ENCODE data around the gene PLEKHA8.

The PLEKHA8 gene

DNA sequence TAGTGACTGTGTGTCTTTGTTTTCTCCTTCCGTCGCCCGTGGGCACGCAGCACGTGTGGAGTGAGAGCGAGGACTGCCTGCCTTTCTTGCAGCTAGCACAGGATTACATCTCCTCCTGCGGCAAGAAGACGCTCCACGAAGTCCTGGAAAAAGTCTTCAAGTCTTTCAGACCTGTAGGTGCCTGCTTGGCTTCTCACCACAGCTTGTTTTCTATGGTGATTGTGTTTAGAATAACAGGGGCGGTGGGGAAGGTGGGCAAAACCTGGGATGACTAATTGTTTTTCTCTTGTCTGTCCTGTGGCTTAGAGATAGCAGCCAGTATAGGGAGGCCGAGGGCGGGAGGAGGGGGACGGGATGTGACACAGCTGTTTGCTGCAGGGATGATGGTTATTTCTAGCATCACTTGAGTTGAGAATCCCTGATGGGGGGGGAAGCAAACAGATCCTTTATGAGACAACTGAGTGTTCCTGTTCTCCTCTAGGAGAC is 118.0 kb downstream of the PLEKHA8 start:
- DNase-seq (ENCODE audit: low read depth, low spot score): no peak
- Histone ChIP-seq H3K36me3 (ENCODE audit: insufficient read depth, insufficient read length, low read length) (no peaks in the 10 kb centered on the region), H3K9me3 (ENCODE audit: insufficient read depth, low read length) (no peaks in the 10 kb centered on the region), H3K4me3 (ENCODE audit: insufficient read length, low read depth) (no peak overlapping the region), H3K4me1 (ENCODE audit: insufficient read depth, insufficient read length) (peaks cover 10% of the 10 kb centered on the region), H3K9ac (ENCODE audit: insufficient read length, low read depth) (no peak overlapping the region), H3K27me3 (ENCODE audit: insufficient read depth, insufficient read length) (no peaks in the 10 kb centered on the region)
- TF ChIP-seq ZNF274 (IDR thresholded peaks at IDR 0.05; ENCODE audit: low read depth, low read length) (no peak), SUZ12 (IDR thresholded peaks at IDR 0.05; ENCODE audit: extremely low read depth, insufficient read depth, insufficient read length) (no peak), YY1 (IDR thresholded peaks at IDR 0.05; ENCODE audit: insufficient read depth, insufficient read length) (no peak)

- Histone ChIP-seq H3K4me3 (ENCODE audit: insufficient read length, low read depth) (no peak overlapping the region), H3K27me3 (ENCODE audit: insufficient read depth, insufficient read length) (no peaks in the 10 kb centered on the region), H3K4me1 (ENCODE audit: insufficient read depth, insufficient read length) (peaks cover 10% of the 10 kb centered on the region), H3K9ac (ENCODE audit: insufficient read length, low read depth) (no peak overlapping the region), H3K36me3 (ENCODE audit: insufficient read depth, insufficient read length, low read length) (no peaks in the 10 kb centered on the region), H3K9me3 (ENCODE audit: insufficient read depth, low read length) (no peaks in the 10 kb centered on the region)
- DNase-seq (ENCODE audit: low read depth, low spot score): no peak
- TF ChIP-seq SUZ12 (IDR thresholded peaks at IDR 0.05; ENCODE audit: extremely low read depth, insufficient read depth, insufficient read length): no peak
- no peak for TF ChIP-seq YY1 (IDR thresholded peaks at IDR 0.05; ENCODE audit: insufficient read depth, insufficient read length)
- TF ChIP-seq ZNF274 (IDR thresholded peaks at IDR 0.05; ENCODE audit: low read depth, low read length): no peak
Observed at GRCh38 chr7:30147223-30147622, 119.0 kb downstream of the PLEKHA8 start.

GRCh38 chr7:30147785-30148184 is 119.6 kb downstream of the PLEKHA8 start:
- Histone ChIP-seq H3K9ac (ENCODE audit: insufficient read length, low read depth) (no peak overlapping the region), H3K4me3 (ENCODE audit: insufficient read length, low read depth) (no peak overlapping the region), H3K27me3 (ENCODE audit: insufficient read depth, insufficient read length) (no peaks in the 10 kb centered on the region), H3K36me3 (ENCODE audit: insufficient read depth, insufficient read length, low read length) (no peaks in the 10 kb centered on the region), H3K4me1 (ENCODE audit: insufficient read depth, insufficient read length) (peaks cover 10% of the 10 kb centered on the region), H3K9me3 (ENCODE audit: insufficient read depth, low read length) (no peaks in the 10 kb centered on the region)
- no peak for TF ChIP-seq YY1 (IDR thresholded peaks at IDR 0.05; ENCODE audit: insufficient read depth, insufficient read length)
- no peak for TF ChIP-seq SUZ12 (IDR thresholded peaks at IDR 0.05; ENCODE audit: extremely low read depth, insufficient read depth, insufficient read length)
- TF ChIP-seq ZNF274 (IDR thresholded peaks at IDR 0.05; ENCODE audit: low read depth, low read length): no peak
- no peak for DNase-seq (ENCODE audit: low read depth, low spot score)

DNA sequence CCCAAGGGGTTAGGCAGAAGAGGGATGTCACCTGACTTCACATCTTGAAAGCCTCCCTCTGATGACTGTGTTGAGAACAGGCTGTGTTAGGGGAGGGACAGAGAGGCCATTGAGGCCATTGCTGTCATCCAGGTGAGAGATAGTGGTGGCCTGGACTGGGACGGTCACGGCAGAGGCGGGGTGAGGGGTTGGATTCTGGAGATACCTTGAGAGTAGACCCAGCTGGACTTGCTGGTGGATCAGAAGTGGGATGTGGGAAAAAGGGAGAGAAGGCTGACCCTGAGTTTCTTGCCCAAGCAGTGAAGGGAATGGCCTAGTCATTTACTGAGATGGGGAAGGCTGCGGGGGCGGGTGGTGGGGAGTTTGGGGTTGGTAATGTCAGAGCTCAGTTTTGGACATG is 120.2 kb downstream of the PLEKHA8 start:
- Histone ChIP-seq H3K36me3 (ENCODE audit: insufficient read depth, insufficient read length, low read length) (no peaks in the 10 kb centered on the region), H3K9me3 (ENCODE audit: insufficient read depth, low read length) (no peaks in the 10 kb centered on the region), H3K9ac (ENCODE audit: insufficient read length, low read depth) (no peak overlapping the region), H3K27me3 (ENCODE audit: insufficient read depth, insufficient read length) (no peaks in the 10 kb centered on the region), H3K4me1 (ENCODE audit: insufficient read depth, insufficient read length) (peaks cover 10% of the 10 kb centered on the region), H3K4me3 (ENCODE audit: insufficient read length, low read depth) (no peak overlapping the region)
- TF ChIP-seq SUZ12 (IDR thresholded peaks at IDR 0.05; ENCODE audit: extremely low read depth, insufficient read depth, insufficient read length): no peak
- DNase-seq (ENCODE audit: low read depth, low spot score): no peak

DNA sequence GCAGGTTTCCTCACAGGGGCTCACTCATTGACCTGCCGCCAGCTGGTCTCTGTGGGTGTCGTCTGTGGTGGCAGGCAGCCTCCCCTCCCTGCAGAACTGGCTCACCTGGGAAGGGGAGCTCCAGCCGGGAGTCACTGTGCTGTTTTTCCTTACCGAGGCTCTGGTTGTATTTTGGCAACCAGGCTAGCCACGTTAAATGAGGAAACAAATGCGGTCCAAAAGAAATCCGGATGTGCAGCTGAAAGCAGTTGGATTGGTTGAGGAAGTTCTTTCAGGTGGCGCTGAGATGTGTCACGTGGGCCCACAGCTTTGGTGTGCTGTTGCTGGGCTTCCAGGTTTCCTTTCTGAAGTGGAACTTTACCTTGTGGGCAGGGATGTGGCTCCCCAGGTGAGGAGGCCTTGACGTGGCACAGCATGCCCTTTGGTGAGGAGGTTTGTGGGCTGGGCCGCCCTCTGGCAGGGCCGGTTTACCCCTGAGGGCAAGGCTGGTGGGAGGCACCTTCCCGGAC is 120.8 kb downstream of the PLEKHA8 start:
- Histone ChIP-seq H3K9me3 (ENCODE audit: insufficient read depth, low read length) (no peaks in the 10 kb centered on the region), H3K27me3 (ENCODE audit: insufficient read depth, insufficient read length) (no peaks in the 10 kb centered on the region), H3K36me3 (ENCODE audit: insufficient read depth, insufficient read length, low read length) (no peaks in the 10 kb centered on the region), H3K4me1 (ENCODE audit: insufficient read depth, insufficient read length) (peaks cover 10% of the 10 kb centered on the region), H3K4me3 (ENCODE audit: insufficient read length, low read depth) (no peak overlapping the region), H3K9ac (ENCODE audit: insufficient read length, low read depth) (no peak overlapping the region)
- DNase-seq (ENCODE audit: low read depth, low spot score): no peak
- TF ChIP-seq YY1 (IDR thresholded peaks at IDR 0.05; ENCODE audit: insufficient read depth, insufficient read length) (no peak), SUZ12 (IDR thresholded peaks at IDR 0.05; ENCODE audit: extremely low read depth, insufficient read depth, insufficient read length) (no peak), ZNF274 (IDR thresholded peaks at IDR 0.05; ENCODE audit: low read depth, low read length) (no peak)

DNA sequence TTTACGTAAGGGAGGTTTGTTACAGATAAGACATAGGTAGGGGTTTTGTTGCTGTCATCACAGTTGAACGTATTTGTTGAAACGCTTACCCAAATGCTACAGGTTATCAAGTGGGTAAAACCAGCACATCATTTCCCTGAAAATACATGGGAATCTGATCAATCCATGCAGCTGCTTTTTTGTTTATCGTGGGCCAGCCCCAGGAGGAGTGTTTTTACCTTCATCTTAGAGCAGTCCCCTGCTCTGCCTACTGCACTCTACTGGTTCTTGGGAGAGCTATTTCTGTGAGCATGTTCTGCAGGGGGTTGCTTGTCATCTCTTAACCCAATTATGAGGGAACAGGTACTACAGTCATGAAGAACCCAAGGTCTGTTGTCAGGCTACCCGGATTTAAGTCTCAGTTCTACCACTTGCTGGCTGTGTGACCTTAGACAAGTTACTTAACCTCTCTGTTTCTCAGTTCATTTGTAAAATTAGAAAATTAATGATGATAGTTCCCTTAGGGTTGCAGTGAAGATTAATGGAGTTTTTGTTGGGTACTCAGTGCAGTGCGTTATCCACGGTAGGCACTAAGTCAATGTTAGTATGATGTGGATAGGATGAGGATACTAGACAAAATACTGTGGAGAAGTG is 121.5 kb downstream of the PLEKHA8 start:
- DNase-seq (ENCODE audit: low read depth, low spot score): no peak
- no peak for TF ChIP-seq ZNF274 (IDR thresholded peaks at IDR 0.05; ENCODE audit: low read depth, low read length)
- TF ChIP-seq YY1 (IDR thresholded peaks at IDR 0.05; ENCODE audit: insufficient read depth, insufficient read length): no peak
- TF ChIP-seq SUZ12 (IDR thresholded peaks at IDR 0.05; ENCODE audit: extremely low read depth, insufficient read depth, insufficient read length): no peak
- Histone ChIP-seq H3K36me3 (ENCODE audit: insufficient read depth, insufficient read length, low read length) (no peaks in the 10 kb centered on the region), H3K4me3 (ENCODE audit: insufficient read length, low read depth) (no peak overlapping the region), H3K9me3 (ENCODE audit: insufficient read depth, low read length) (no peaks in the 10 kb centered on the region), H3K27me3 (ENCODE audit: insufficient read depth, insufficient read length) (no peaks in the 10 kb centered on the region), H3K9ac (ENCODE audit: insufficient read length, low read depth) (no peak overlapping the region), H3K4me1 (ENCODE audit: insufficient read depth, insufficient read length) (peaks cover 10% of the 10 kb centered on the region)

- Histone ChIP-seq H3K27me3 (ENCODE audit: insufficient read depth, insufficient read length) (no peaks in the 10 kb centered on the region), H3K9ac (ENCODE audit: insufficient read length, low read depth) (no peak overlapping the region), H3K4me3 (ENCODE audit: insufficient read length, low read depth) (no peak overlapping the region), H3K4me1 (ENCODE audit: insufficient read depth, insufficient read length) (peaks cover 8% of the 10 kb centered on the region), H3K9me3 (ENCODE audit: insufficient read depth, low read length) (no peaks in the 10 kb centered on the region), H3K36me3 (ENCODE audit: insufficient read depth, insufficient read length, low read length) (no peaks in the 10 kb centered on the region)
- no peak for TF ChIP-seq SUZ12 (IDR thresholded peaks at IDR 0.05; ENCODE audit: extremely low read depth, insufficient read depth, insufficient read length)
- TF ChIP-seq YY1 (IDR thresholded peaks at IDR 0.05; ENCODE audit: insufficient read depth, insufficient read length): no peak
- no peak for TF ChIP-seq ZNF274 (IDR thresholded peaks at IDR 0.05; ENCODE audit: low read depth, low read length)
- DNase-seq (ENCODE audit: low read depth, low spot score): no peak
Observed at GRCh38 chr7:30150711-30151110, 122.5 kb downstream of the PLEKHA8 start.

Data from NT2/D1 (cell line).